ENCODE results near the gene DHRS7. TPM values are rescaled to one million over a fixed set of nuclear protein-coding genes. Genes with fewer than 3 reads are reported as not detected.

Gene DHRS7
- polyA plus RNA-seq, 3 donors = 32.3 to 53.9 (median 36.9) TPM

GRCh38 chr14:60189923-60190840 lies 25.0 kb upstream of the DHRS7 start:
- 78 to 89% (median 84%) methylated on average over 4 of the region's 4 CpGs for WGBS, 3 donors

GRCh38 chr14:60188696-60189095 lies 23.5 kb upstream of the DHRS7 start:
- H3K27ac ChIP-seq (ENCODE audit: low read depth, low read length) = no peak overlapping the region
- 62 to 75% (median 74%) methylated on average over 1 of the region's 1 CpG for WGBS, 3 donors

More at GRCh38 chr14:60189923-60190840, 25.0 kb upstream of the DHRS7 start:
- no peak overlapping the region for H3K27ac ChIP-seq (ENCODE audit: low read depth, low read length)

- H3K27ac ChIP-seq (ENCODE audit: low read depth, low read length) = no peak overlapping the region
- WGBS, 3 donors = 53 to 63% (median 54%) methylated on average over 3 of the region's 3 CpGs
Measured at GRCh38 chr14:60188115-60188514, 22.9 kb upstream of the DHRS7 start.

GRCh38 chr14:60184905-60185555 lies 19.8 kb upstream of the DHRS7 start:
- WGBS, 3 donors = 47 to 69% (median 62%) methylated on average over 5 of the region's 5 CpGs
- no peak overlapping the region for H3K27ac ChIP-seq (ENCODE audit: low read depth, low read length)

- no peak overlapping the region for H3K27ac ChIP-seq (ENCODE audit: low read depth, low read length)
- 0 to 1% (median 1%) methylated on average over 5 of the region's 5 CpGs for WGBS, 3 donors
Measured at GRCh38 chr14:60184146-60184904, 19.1 kb upstream of the DHRS7 start.

GRCh38 chr14:60183741-60184140 lies 18.5 kb upstream of the DHRS7 start:
- H3K27ac ChIP-seq (ENCODE audit: low read depth, low read length) = no peak overlapping the region
- WGBS, 3 donors = 23 to 69% (median 27%) methylated on average over 1 of the region's 1 CpG

- WGBS, 3 donors = 89 to 98% (median 93%) methylated on average over 3 of the region's 3 CpGs
- no peak overlapping the region for H3K27ac ChIP-seq (ENCODE audit: low read depth, low read length)
Measured at GRCh38 chr14:60183138-60183537, 17.9 kb upstream of the DHRS7 start.

GRCh38 chr14:60179431-60179869 lies 14.3 kb upstream of the DHRS7 start:
- 74 to 84% (median 75%) methylated on average over 3 of the region's 3 CpGs for WGBS, 3 donors
- no peak overlapping the region for H3K27ac ChIP-seq (ENCODE audit: low read depth, low read length)

GRCh38 chr14:60178820-60179219 lies 13.6 kb upstream of the DHRS7 start:
- H3K27ac ChIP-seq (ENCODE audit: low read depth, low read length) = no peak overlapping the region

GRCh38 chr14:60178164-60178563 lies 13.0 kb upstream of the DHRS7 start:
- no peak overlapping the region for H3K27ac ChIP-seq (ENCODE audit: low read depth, low read length)
- WGBS, 3 donors = 93 to 100% (median 96%) methylated on average over 1 of the region's 1 CpG

More at GRCh38 chr14:60178820-60179219, 13.6 kb upstream of the DHRS7 start:
- WGBS, 3 donors = 93 to 97% (median 96%) methylated on average over 1 of the region's 1 CpG

GRCh38 chr14:60175255-60175902 lies 10.2 kb upstream of the DHRS7 start:
- no peak overlapping the region for H3K27ac ChIP-seq (ENCODE audit: low read depth, low read length)
- 48 to 78% (median 74%) methylated on average over 2 of the region's 2 CpGs for WGBS, 3 donors

- no peak overlapping the region for H3K27ac ChIP-seq (ENCODE audit: low read depth, low read length)
- 76 to 87% (median 86%) methylated on average over 11 of the region's 11 CpGs for WGBS, 3 donors
Measured at GRCh38 chr14:60174352-60175254, 9.4 kb upstream of the DHRS7 start.

GRCh38 chr14:60171690-60172089 lies 6.5 kb upstream of the DHRS7 start:
- 84 to 93% (median 91%) methylated on average over 2 of the region's 2 CpGs for WGBS, 3 donors
- H3K27ac ChIP-seq (ENCODE audit: low read depth, low read length) = no peak overlapping the region

- WGBS, 3 donors = 86 to 95% (median 95%) methylated on average over 4 of the region's 4 CpGs
- H3K27ac ChIP-seq (ENCODE audit: low read depth, low read length) = no peak overlapping the region
Measured at GRCh38 chr14:60170948-60171347, 5.8 kb upstream of the DHRS7 start.

- 92 to 98% (median 97%) methylated on average over 3 of the region's 3 CpGs for WGBS, 3 donors
Measured at GRCh38 chr14:60169722-60170121, 4.5 kb upstream of the DHRS7 start.

GRCh38 chr14:60166142-60166541 lies 944 bp upstream of the DHRS7 start:
- WGBS, 3 donors = 53 to 65% (median 63%) methylated on average over 3 of the region's 3 CpGs

More at GRCh38 chr14:60169722-60170121, 4.5 kb upstream of the DHRS7 start:
- no peak overlapping the region for H3K27ac ChIP-seq (ENCODE audit: low read depth, low read length)

GRCh38 chr14:60165547-60165876 lies 314 bp upstream of the DHRS7 start:
- 1 to 9% (median 1%) methylated on average over 4 of the region's 4 CpGs for WGBS, 3 donors
- H3K27ac ChIP-seq (ENCODE audit: low read depth, low read length) = no peak overlapping the region

More at GRCh38 chr14:60166142-60166541, 944 bp upstream of the DHRS7 start:
- no peak overlapping the region for H3K27ac ChIP-seq (ENCODE audit: low read depth, low read length)

Data from adipose tissue (tissue), 3 donors.